GM06990 (cell line): ENCODE data around the gene EVPL.

Source experiments
- DNase-seq: peaks from one replicate; pipeline ENCODE4 v3.0.0-alpha.2; 2011; ENCODE audit not compliant: insufficient read length; ENCODE audit errors: extremely low read depth
- H3K27me3 ChIP-seq: replicated peaks from 2 replicates; pipeline ENCODE4 v1.6.0; 2011; ENCODE audit warnings: low read length; ENCODE audit not compliant: control insufficient read depth, insufficient read depth
- H3K36me3 ChIP-seq: 2 replicates; pipeline ENCODE4 v1.5.1; 2011; ENCODE audit warnings: low read length; ENCODE audit not compliant: control insufficient read depth, insufficient read depth
- H3K4me3 ChIP-seq: replicated peaks from 2 replicates; pipeline ENCODE4 v1.5.1; 2011; ENCODE audit warnings: low read depth, mild to moderate bottlenecking, control low read depth, low read length
- CTCF ChIP-seq: IDR thresholded peaks from 2 replicates; pipeline ENCODE4 v1.5.1; 2011; ENCODE audit warnings: low read length, control low read depth, mild to moderate bottlenecking, inconsistent platforms; ENCODE audit not compliant: insufficient read depth, poor library complexity, severe bottlenecking

Gene EVPL

GRCh38 chr17:75994802-75995370 lies 32.2 kb downstream of the EVPL start:
- H3K4me3 ChIP-seq: no peak overlapping the region

GRCh38 chr17:75991396-75991795 lies 35.7 kb downstream of the EVPL start:
- H3K4me3 ChIP-seq: no peak overlapping the region
- no peak for DNase-seq
- peaks cover 3% of the 10 kb centered on the region; the same call in 1 of the 2 replicates for H3K36me3 ChIP-seq
- TF ChIP-seq CTCF: no peak
- no peaks in the 10 kb centered on the region for H3K27me3 ChIP-seq

More at GRCh38 chr17:75994802-75995370, 32.2 kb downstream of the EVPL start:
- TF ChIP-seq CTCF: no peak
- Histone ChIP-seq H3K27me3 (no peaks in the 10 kb centered on the region), H3K36me3 (peaks cover 1% of the 10 kb centered on the region; the same call in 1 of the 2 replicates)
- no peak for DNase-seq

- no peaks in the 10 kb centered on the region for H3K27me3 ChIP-seq
- H3K4me3 ChIP-seq: no peak overlapping the region
- H3K36me3 ChIP-seq: peaks cover 3% of the 10 kb centered on the region; the same call in 1 of the 2 replicates
- no peak for DNase-seq
- no peak for TF ChIP-seq CTCF
Observed at GRCh38 chr17:75987041-75987440, 40.1 kb downstream of the EVPL start.

- DNase-seq: no peak
- H3K4me3 ChIP-seq: no peak overlapping the region
- H3K27me3 ChIP-seq: no peaks in the 10 kb centered on the region
- no peak for TF ChIP-seq CTCF
- peaks cover 3% of the 10 kb centered on the region; the same call in 1 of the 2 replicates for H3K36me3 ChIP-seq
Observed at GRCh38 chr17:75985986-75986385, 41.1 kb downstream of the EVPL start.

GRCh38 chr17:75983501-75984181 lies 43.5 kb downstream of the EVPL start:
- Histone ChIP-seq H3K4me3 (no peak overlapping the region), H3K27me3 (no peaks in the 10 kb centered on the region), H3K36me3 (peaks cover 3% of the 10 kb centered on the region; the same call in 1 of the 2 replicates)
- TF ChIP-seq CTCF: no peak
- no peak for DNase-seq
